Measurements from ENCODE around the gene KCNK10. TPM values are rescaled to one million over a fixed set of nuclear protein-coding genes. Genes with fewer than 3 reads are reported as not detected.

KCNK10 gene
- total RNA-seq, 1 donor from 2014 or later = 0.09 TPM

- Histone ChIP-seq H3K27ac (no peak overlapping the region), H3K4me3 (no peak overlapping the region), H3K36me3 (no peaks in the 10 kb centered on the region), H3K27me3 (no peaks in the 10 kb centered on the region), H3K4me1 (no peaks in the 10 kb centered on the region), H3K9me3 (no peaks in the 10 kb centered on the region)
- DNase-seq (no peak), ATAC-seq (no peak)
- TF ChIP-seq CTCF (IDR thresholded peaks at IDR 0.05) = no peak
- intact Hi-C loops (cut with DNase I) = no loop called here
Measured at GRCh38 chr14:88225721-88226120, 97.3 kb downstream of the KCNK10 start.

GRCh38 chr14:88218119-88218915 lies 104.8 kb downstream of the KCNK10 start:
- no peak for TF ChIP-seq CTCF (IDR thresholded peaks at IDR 0.05)
- H3K4me3 ChIP-seq = no peak overlapping the region
- H3K36me3 ChIP-seq = no peaks in the 10 kb centered on the region
- H3K27ac ChIP-seq = no peak overlapping the region
- H3K9me3 ChIP-seq = no peaks in the 10 kb centered on the region
- intact Hi-C loops (cut with DNase I) = no loop called here
- ATAC-seq = no peak
- H3K27me3 ChIP-seq = no peaks in the 10 kb centered on the region
- DNase-seq = no peak
- H3K4me1 ChIP-seq = no peaks in the 10 kb centered on the region

- intact Hi-C loops (cut with DNase I) = no loop called here
- ATAC-seq (no peak), DNase-seq (no peak)
- H3K27ac ChIP-seq = no peak overlapping the region
- H3K27me3 ChIP-seq = peaks cover 8% of the 10 kb centered on the region
- no peak overlapping the region for H3K4me3 ChIP-seq
- H3K36me3 ChIP-seq = no peaks in the 10 kb centered on the region
- no peak for TF ChIP-seq CTCF (IDR thresholded peaks at IDR 0.05)
- no peaks in the 10 kb centered on the region for H3K4me1 ChIP-seq
- no peaks in the 10 kb centered on the region for H3K9me3 ChIP-seq
Measured at GRCh38 chr14:88212691-88213090, 110.4 kb downstream of the KCNK10 start.

- H3K9me3 ChIP-seq = no peaks in the 10 kb centered on the region
- no peaks in the 10 kb centered on the region for H3K4me1 ChIP-seq
- no peak overlapping the region for H3K4me3 ChIP-seq
- H3K27me3 ChIP-seq = peaks cover 8% of the 10 kb centered on the region
- H3K36me3 ChIP-seq = no peaks in the 10 kb centered on the region
- intact Hi-C loops (cut with DNase I) = no loop called here
- no peak for DNase-seq
- no peak for ATAC-seq
- TF ChIP-seq CTCF (IDR thresholded peaks at IDR 0.05) = no peak
- H3K27ac ChIP-seq = no peak overlapping the region
Measured at GRCh38 chr14:88210426-88210825, 112.6 kb downstream of the KCNK10 start.

GRCh38 chr14:88209273-88209672 lies 113.8 kb downstream of the KCNK10 start:
- no peak for TF ChIP-seq CTCF (IDR thresholded peaks at IDR 0.05)
- Histone ChIP-seq H3K36me3 (no peaks in the 10 kb centered on the region), H3K27me3 (peaks cover 8% of the 10 kb centered on the region), H3K4me1 (no peaks in the 10 kb centered on the region), H3K27ac (no peak overlapping the region), H3K9me3 (no peaks in the 10 kb centered on the region), H3K4me3 (no peak overlapping the region)
- DNase-seq (no peak), ATAC-seq (no peak)
- intact Hi-C loops (cut with DNase I) = no loop called here

All from upper lobe of right lung (tissue), 1 donor.